ENCODE measurements around the gene RBP5.

The RBP5 gene

DNA sequence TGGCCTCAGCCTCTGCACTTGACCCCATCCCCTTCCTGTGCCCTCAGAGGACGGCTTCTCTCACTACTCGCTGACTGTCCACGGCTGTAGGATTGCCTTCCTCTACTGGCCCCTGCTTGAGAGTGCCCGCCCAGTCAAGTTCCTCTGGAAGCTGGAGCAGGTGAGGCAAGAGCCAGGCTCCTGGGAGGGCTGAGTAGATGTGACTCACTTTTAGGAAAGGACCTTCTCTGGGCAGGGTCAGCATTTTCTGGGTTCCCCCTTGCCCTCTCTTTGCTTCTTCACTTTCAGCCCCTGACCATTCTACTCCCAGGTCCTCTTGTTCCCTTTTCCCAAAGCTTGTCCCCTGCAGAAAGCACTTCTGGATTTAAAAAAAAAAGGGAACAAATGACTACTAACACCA is 9.2 kb upstream of the RBP5 start:
- Histone ChIP-seq H3K9me3 (ENCODE audit: control insufficient read depth in 1 of 2, low read length in 2 of 2) (no peaks in the 10 kb centered on the region), H3K36me3 (ENCODE audit: control insufficient read depth in 1 of 2, insufficient read depth in 2 of 2, low read length in 2 of 2) (peaks cover 22 to 45% of the 10 kb centered on the region in 2 donors), H3K4me1 (ENCODE audit: control insufficient read depth in 1 of 2, insufficient read depth in 2 of 2, low read length in 2 of 2) (no peaks in the 10 kb centered on the region)

DNA sequence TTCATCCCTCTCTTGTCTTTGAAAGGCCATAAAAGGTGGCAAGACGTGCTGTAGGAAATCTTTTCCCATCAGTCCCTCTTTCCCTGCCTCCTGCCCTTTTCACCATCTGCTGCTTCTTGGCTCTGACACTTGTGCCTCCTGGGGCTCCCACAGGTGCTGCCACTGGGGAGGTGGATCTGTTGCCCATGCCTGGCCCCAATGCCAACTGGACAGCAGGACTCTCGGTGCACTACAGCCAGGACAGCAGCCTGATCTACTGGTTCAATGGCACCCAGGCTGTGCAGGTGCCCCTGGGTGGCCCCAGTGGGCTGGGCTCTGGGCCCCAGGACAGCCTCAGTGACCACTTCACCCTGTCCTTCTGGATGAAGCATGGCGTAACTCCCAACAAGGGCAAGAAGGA is 8.0 kb upstream of the RBP5 start:
- H3K36me3 ChIP-seq (ENCODE audit: control insufficient read depth in 1 of 2, insufficient read depth in 2 of 2, low read length in 2 of 2), result peaks cover 22 to 43% of the 10 kb centered on the region in 2 donors
- no peaks in the 10 kb centered on the region for H3K27me3 ChIP-seq (ENCODE audit: control insufficient read depth in 1 of 2, insufficient read depth in 2 of 2, low read length in 2 of 2)
- no peak overlapping the region for H3K4me3 ChIP-seq (ENCODE audit: low read depth in 1 of 2, low read length in 2 of 2)
- peaks cover 0 to 1% of the 10 kb centered on the region in 2 donors for H3K4me1 ChIP-seq (ENCODE audit: control insufficient read depth in 1 of 2, insufficient read depth in 2 of 2, low read length in 2 of 2)
- H3K9me3 ChIP-seq (ENCODE audit: control insufficient read depth in 1 of 2, low read length in 2 of 2), result no peaks in the 10 kb centered on the region
- H3K9ac ChIP-seq (ENCODE audit: low read depth in 1 of 2, low read length in 2 of 2), result no peak overlapping the region
- H3K27ac ChIP-seq (ENCODE audit: low read depth, low read length), result no peak overlapping the region

More for the DNA sequence above, 9.2 kb upstream of the RBP5 start:
- no peak overlapping the region for H3K4me3 ChIP-seq (ENCODE audit: low read depth in 1 of 2, low read length in 2 of 2)
- no peak overlapping the region for H3K9ac ChIP-seq (ENCODE audit: low read depth in 1 of 2, low read length in 2 of 2)
- H3K27me3 ChIP-seq (ENCODE audit: control insufficient read depth in 1 of 2, insufficient read depth in 2 of 2, low read length in 2 of 2), result no peaks in the 10 kb centered on the region
- no peak overlapping the region for H3K27ac ChIP-seq (ENCODE audit: low read depth, low read length)

DNA sequence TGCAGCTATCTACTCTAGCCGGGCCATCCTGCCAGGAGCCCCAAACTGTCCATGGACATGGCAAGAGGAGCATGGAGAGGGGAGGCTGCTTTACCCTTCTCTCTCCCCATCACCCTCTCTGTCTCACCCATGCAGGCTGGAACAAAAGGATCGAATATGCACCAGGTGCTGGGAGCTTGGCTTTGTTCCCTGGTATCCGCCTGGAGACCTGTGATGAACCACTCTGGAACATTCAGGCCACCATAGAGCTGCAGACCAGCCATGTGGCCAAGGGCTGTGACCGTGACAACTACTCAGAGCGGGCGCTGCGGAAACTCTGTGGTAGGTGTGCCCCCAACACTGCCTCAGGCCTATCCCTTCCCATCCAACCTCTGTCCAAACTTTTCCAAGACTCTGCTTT is 7.4 kb upstream of the RBP5 start:
- peaks cover 1 to 6% of the 10 kb centered on the region in 2 donors for H3K4me1 ChIP-seq (ENCODE audit: control insufficient read depth in 1 of 2, insufficient read depth in 2 of 2, low read length in 2 of 2)
- no peaks in the 10 kb centered on the region for H3K9me3 ChIP-seq (ENCODE audit: control insufficient read depth in 1 of 2, low read length in 2 of 2)
- no peak overlapping the region for H3K9ac ChIP-seq (ENCODE audit: low read depth in 1 of 2, low read length in 2 of 2)
- H3K4me3 ChIP-seq (ENCODE audit: low read depth in 1 of 2, low read length in 2 of 2), result no peak overlapping the region
- peaks cover 18 to 43% of the 10 kb centered on the region in 2 donors for H3K36me3 ChIP-seq (ENCODE audit: control insufficient read depth in 1 of 2, insufficient read depth in 2 of 2, low read length in 2 of 2)
- no peak overlapping the region for H3K27ac ChIP-seq (ENCODE audit: low read depth, low read length)
- peaks cover 0 to under 1% of the 10 kb centered on the region in 2 donors for H3K27me3 ChIP-seq (ENCODE audit: control insufficient read depth in 1 of 2, insufficient read depth in 2 of 2, low read length in 2 of 2)

DNA sequence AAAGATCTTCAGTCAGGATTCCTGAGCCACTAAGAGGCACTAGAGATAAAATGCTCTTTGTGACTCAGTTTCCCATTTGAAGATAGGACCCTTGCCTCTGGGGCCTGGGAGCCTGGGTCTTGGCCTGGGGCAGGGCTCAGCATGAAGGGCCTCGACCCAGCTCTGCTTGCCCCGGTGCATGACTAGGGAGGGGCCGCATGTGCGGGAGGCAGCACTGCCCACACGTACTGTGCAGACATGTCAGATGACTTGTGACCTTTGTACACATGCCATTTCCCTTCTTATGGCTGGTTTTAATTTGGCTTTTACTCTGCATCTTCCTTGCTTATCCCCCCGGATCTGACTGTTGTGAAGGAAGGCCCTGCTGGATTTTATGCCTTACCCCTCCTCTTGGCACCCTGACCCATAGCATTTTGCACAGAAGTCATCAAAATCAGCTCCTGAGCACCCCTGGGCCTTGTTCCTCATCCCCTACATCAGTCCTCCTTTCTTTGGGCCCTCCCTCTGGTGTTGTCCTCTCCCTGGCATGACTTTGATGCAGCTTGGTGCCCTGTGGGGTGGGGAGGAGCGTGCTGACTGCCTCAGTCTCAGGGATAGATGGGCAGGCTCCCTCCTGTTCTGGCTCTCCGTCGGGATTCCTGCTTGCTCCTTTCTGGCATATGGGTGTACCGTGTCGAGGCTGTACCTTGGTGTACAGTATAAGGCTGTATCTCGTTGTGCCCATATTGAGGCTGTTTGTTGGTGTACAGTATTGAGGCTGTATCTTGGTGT is 5.9 kb upstream of the RBP5 start:
- Histone ChIP-seq H3K36me3 (ENCODE audit: control insufficient read depth in 1 of 2, insufficient read depth in 2 of 2, low read length in 2 of 2) (peaks cover 14 to 39% of the 10 kb centered on the region in 2 donors), H3K4me1 (ENCODE audit: control insufficient read depth in 1 of 2, insufficient read depth in 2 of 2, low read length in 2 of 2) (peaks cover 11 to 13% of the 10 kb centered on the region in 2 donors)

DNA sequence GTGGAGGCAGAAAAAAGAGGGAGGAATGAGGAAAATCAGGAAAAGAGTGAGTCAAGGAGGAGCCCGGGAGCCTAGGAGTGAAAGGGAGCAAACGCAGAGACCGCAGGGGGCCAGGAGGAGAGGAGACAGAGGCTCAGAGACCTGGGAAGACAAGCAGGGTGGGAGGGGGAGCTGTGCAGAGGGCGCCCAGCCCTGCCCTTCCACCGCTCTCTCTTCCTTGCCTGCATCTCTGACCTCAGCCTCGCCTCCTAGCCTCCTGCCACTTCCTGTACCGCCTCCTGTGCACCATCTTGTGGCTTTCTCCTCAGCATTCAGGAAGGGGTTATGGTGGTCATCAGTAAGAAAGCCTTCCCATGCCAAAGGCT is 2.8 kb upstream of the RBP5 start:
- peak overlapping the region; percentile 71 to 80 for H3K4me3 ChIP-seq (ENCODE audit: low read depth in 1 of 2, low read length in 2 of 2)
- H3K27me3 ChIP-seq (ENCODE audit: control insufficient read depth in 1 of 2, insufficient read depth in 2 of 2, low read length in 2 of 2), result peaks cover 4 to 5% of the 10 kb centered on the region in 2 donors
- H3K27ac ChIP-seq (ENCODE audit: low read depth, low read length), result no peak overlapping the region
- no peaks in the 10 kb centered on the region for H3K9me3 ChIP-seq (ENCODE audit: control insufficient read depth in 1 of 2, low read length in 2 of 2)
- H3K4me1 ChIP-seq (ENCODE audit: control insufficient read depth in 1 of 2, insufficient read depth in 2 of 2, low read length in 2 of 2), result peaks cover 28 to 32% of the 10 kb centered on the region in 2 donors
- peaks cover 4 to 27% of the 10 kb centered on the region in 2 donors for H3K36me3 ChIP-seq (ENCODE audit: control insufficient read depth in 1 of 2, insufficient read depth in 2 of 2, low read length in 2 of 2)
- peak overlapping the region in 1 of 2 donors; percentile 60 for H3K9ac ChIP-seq (ENCODE audit: low read depth in 1 of 2, low read length in 2 of 2)

More for the DNA sequence above, 5.9 kb upstream of the RBP5 start:
- Histone ChIP-seq H3K27me3 (ENCODE audit: control insufficient read depth in 1 of 2, insufficient read depth in 2 of 2, low read length in 2 of 2) (peaks cover 4 to 5% of the 10 kb centered on the region in 2 donors), H3K27ac (ENCODE audit: low read depth, low read length) (no peak overlapping the region), H3K4me3 (ENCODE audit: low read depth in 1 of 2, low read length in 2 of 2) (no peak overlapping the region), H3K9me3 (ENCODE audit: control insufficient read depth in 1 of 2, low read length in 2 of 2) (no peaks in the 10 kb centered on the region), H3K9ac (ENCODE audit: low read depth in 1 of 2, low read length in 2 of 2) (no peak overlapping the region)

DNA sequence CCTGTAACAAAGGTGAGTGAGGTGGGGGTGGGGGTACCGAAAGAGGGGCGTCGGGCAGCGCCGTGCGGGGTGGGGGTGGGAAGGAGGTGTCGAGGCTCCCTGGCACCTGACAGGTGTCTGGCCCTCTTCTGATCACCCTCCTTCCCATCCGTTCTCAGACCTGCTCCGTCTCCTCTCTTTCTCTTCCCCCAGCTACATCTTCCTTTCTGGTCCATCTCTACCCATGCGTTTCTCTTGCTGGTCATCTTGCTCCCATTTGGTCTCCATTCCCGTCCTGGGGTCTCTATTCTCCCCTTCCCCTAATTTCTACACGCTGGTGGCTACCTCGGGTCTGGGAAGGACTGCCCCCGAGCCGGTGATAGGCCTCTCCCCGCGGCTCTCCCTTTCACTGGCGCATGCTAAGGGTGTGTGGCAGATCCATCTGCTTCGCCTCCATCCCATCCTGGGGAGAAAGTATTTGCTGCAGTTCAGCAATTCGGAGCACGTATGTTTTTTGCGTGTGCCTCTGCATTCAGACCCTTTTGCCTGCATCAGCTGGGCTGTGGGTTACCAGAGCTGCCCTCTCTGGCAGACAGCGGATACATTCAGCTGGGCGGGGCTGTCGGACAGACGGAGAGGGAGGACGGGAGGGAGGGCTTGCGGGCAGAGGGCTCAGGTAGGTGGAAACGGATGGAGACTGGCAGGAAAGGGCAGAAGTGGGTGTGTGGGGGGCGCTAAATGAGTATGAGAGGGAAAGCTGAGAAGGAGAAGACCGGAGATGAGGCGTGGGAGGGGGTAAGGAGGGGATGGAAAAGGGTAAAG is 2.2 kb upstream of the RBP5 start:
- Histone ChIP-seq H3K36me3 (ENCODE audit: control insufficient read depth in 1 of 2, insufficient read depth in 2 of 2, low read length in 2 of 2) (peaks cover 0 to 21% of the 10 kb centered on the region in 2 donors), H3K9ac (ENCODE audit: low read depth in 1 of 2, low read length in 2 of 2) (peak overlapping the region; percentile 65 to 79), H3K9me3 (ENCODE audit: control insufficient read depth in 1 of 2, low read length in 2 of 2) (no peaks in the 10 kb centered on the region), H3K27me3 (ENCODE audit: control insufficient read depth in 1 of 2, insufficient read depth in 2 of 2, low read length in 2 of 2) (peaks cover 4 to 5% of the 10 kb centered on the region in 2 donors), H3K4me1 (ENCODE audit: control insufficient read depth in 1 of 2, insufficient read depth in 2 of 2, low read length in 2 of 2) (peaks cover 28 to 32% of the 10 kb centered on the region in 2 donors), H3K27ac (ENCODE audit: low read depth, low read length) (no peak overlapping the region), H3K4me3 (ENCODE audit: low read depth in 1 of 2, low read length in 2 of 2) (peak overlapping the region; percentile 71 to 80)

DNA sequence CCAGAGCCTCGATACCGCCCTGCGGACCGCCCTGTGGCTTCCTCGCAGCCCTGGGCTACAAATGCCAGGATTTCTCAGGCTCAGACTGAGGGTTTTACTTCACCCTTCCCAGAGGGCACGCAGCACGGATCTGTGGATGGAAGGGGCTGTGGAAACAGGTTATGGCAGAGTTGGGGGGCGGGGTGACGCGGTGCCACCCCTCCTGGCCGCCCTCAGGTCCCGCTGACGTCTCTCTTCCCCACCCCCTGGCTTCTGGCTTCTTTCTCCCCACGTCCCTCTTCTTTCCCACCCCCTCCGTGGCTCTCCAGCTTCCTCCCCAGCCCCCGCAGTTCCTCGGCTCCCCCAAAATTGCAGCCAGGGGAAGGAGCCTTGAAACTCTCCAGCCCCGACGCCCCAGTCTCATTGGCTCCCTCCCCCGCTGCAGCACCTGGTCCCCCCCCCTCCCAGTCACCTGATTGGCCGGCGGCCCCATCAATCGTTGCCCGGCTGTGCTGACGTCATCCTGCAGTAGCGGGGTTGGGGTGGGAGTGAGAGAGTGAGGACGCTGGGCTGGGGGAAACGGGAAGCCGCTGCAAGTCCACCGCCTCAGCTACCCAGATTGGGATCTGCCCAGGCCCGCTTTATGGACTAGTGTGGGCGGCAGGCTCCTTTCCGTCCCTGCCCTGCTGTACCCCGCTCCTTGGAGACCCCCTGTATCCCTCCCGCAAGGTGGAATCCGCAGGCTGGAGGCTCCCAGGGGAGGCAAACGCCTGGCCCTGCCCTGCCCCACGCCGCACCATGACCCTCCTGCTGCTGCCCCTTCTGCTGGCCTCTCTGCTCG is 1.4 kb upstream of the RBP5 start, which contains the start of gene CLSTN3:
Gene CLSTN3, plus strand, starts transcription at position 500 of the 820 bp plus-strand sequence. Its CDS starts 278 bp downstream, at position 778.
- no peaks in the 10 kb centered on the region for H3K9me3 ChIP-seq (ENCODE audit: control insufficient read depth in 1 of 2, low read length in 2 of 2)
- H3K36me3 ChIP-seq (ENCODE audit: control insufficient read depth in 1 of 2, insufficient read depth in 2 of 2, low read length in 2 of 2), result peaks cover 0 to 13% of the 10 kb centered on the region in 2 donors
- peaks cover 28 to 32% of the 10 kb centered on the region in 2 donors for H3K4me1 ChIP-seq (ENCODE audit: control insufficient read depth in 1 of 2, insufficient read depth in 2 of 2, low read length in 2 of 2)
- peak within 1 kb of the TSS; percentile 71 to 80 for H3K4me3 ChIP-seq (ENCODE audit: low read depth in 1 of 2, low read length in 2 of 2)
- H3K27ac ChIP-seq (ENCODE audit: low read depth, low read length), result peak within 1 kb of the TSS; percentile 45
- H3K27me3 ChIP-seq (ENCODE audit: control insufficient read depth in 1 of 2, insufficient read depth in 2 of 2, low read length in 2 of 2), result peaks cover 4 to 5% of the 10 kb centered on the region in 2 donors
- peak within 1 kb of the TSS; percentile 65 to 79 for H3K9ac ChIP-seq (ENCODE audit: low read depth in 1 of 2, low read length in 2 of 2)

DNA sequence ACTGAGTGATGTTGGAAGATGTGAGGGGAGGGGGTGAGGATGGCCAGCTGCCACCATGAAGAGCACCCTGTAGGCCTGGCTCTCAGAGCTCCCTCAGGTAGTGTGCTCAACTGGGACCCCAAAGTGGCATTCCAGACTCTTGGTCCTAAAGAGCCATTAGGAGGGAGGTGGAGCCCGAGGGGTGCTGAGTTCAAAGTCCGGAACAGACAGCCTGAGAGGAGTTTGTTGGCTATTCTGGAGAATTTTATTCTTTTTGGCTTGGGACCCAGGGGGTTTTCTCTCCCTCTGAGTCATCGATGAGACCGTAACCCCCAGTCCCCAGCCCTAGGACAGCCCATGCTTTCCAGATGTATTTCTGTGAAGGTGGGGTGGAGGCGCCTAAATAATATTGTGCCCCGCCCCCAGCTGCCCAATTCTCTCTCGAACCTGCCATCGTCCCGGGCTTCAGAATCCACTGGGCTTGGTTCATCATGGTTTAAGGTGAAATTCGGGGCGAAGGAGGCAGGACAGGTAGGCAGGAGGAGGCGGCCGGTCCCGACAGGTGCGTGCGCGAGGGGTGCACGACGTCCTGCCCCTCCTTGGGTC is 690 bp upstream of the RBP5 start:
- Histone ChIP-seq H3K36me3 (ENCODE audit: control insufficient read depth in 1 of 2, insufficient read depth in 2 of 2, low read length in 2 of 2) (peaks cover 0 to 6% of the 10 kb centered on the region in 2 donors), H3K27me3 (ENCODE audit: control insufficient read depth in 1 of 2, insufficient read depth in 2 of 2, low read length in 2 of 2) (peaks cover 4 to 5% of the 10 kb centered on the region in 2 donors), H3K27ac (ENCODE audit: low read depth, low read length) (peak overlapping the region; percentile 30), H3K4me3 (ENCODE audit: low read depth in 1 of 2, low read length in 2 of 2) (peak overlapping the region; percentile 71 to 80), H3K4me1 (ENCODE audit: control insufficient read depth in 1 of 2, insufficient read depth in 2 of 2, low read length in 2 of 2) (peaks cover 28 to 32% of the 10 kb centered on the region in 2 donors), H3K9me3 (ENCODE audit: control insufficient read depth in 1 of 2, low read length in 2 of 2) (no peaks in the 10 kb centered on the region), H3K9ac (ENCODE audit: low read depth in 1 of 2, low read length in 2 of 2) (peak overlapping the region; percentile 65 to 72)

DNA sequence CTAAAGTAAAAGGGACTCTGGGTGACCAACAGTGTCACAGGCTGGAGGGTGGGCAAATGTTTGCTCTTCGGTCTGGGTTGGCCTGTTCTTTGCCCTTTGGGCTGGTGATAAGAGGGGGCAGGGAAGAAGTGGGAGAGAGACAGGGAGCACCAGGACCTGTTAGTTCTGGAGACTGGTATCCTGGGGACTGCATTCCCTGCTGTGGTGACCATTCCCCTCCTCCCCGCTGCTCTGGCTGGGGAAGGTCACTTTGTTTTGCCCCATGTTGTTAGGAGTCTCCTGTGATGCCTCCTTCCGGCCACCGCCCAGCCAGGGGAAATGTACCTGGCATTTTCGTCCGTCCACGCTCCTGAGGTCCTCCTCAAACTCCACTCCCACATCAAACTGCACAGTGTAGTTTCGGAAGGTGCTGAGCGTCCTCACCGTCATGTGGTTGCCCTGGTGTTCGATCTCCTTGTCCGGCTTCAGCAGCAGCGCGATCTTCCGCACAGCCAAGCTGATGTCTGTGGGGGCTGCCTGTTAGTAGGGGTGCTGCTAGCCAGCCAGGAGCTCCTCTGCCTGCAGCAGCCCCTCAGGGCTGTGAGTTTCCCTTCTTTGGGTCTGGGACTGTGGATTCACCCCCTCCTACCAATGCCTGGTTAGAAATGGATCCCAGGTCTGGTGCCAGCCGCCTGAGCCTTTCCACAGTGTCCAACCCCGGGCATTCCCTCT is 618 bp downstream of the RBP5 start:
- Histone ChIP-seq H3K4me1 (ENCODE audit: control insufficient read depth in 1 of 2, insufficient read depth in 2 of 2, low read length in 2 of 2) (peaks cover 35 to 36% of the 10 kb centered on the region in 2 donors), H3K36me3 (ENCODE audit: control insufficient read depth in 1 of 2, insufficient read depth in 2 of 2, low read length in 2 of 2) (no peaks in the 10 kb centered on the region), H3K4me3 (ENCODE audit: low read depth in 1 of 2, low read length in 2 of 2) (peak overlapping the region; percentile 48 to 52), H3K9me3 (ENCODE audit: control insufficient read depth in 1 of 2, low read length in 2 of 2) (no peaks in the 10 kb centered on the region), H3K9ac (ENCODE audit: low read depth in 1 of 2, low read length in 2 of 2) (peak overlapping the region; percentile 3 to 47), H3K27ac (ENCODE audit: low read depth, low read length) (peak overlapping the region; percentile 59), H3K27me3 (ENCODE audit: control insufficient read depth in 1 of 2, insufficient read depth in 2 of 2, low read length in 2 of 2) (peaks cover 4 to 5% of the 10 kb centered on the region in 2 donors)
